ENCODE data around the gene SCYL2.

GRCh38 chr12:100229876-100230275, 37.1 kb upstream of the SCYL2 start:
- TF ChIP-seq TAF1 (IDR thresholded peaks at IDR 0.05; ENCODE audit: borderline replicate concordance, low read depth, low read length) (no peak), CTCF (IDR thresholded peaks at IDR 0.05 in 2 of 3, conservative IDR thresholded peaks at IDR 0.05 in 1 of 3; ENCODE audit: control insufficient read depth in 2 of 3, extremely low read depth in 1 of 3, insufficient read depth in 1 of 3, low read depth in 3 of 3, low read length in 3 of 3) (no peak), YY1 (IDR thresholded peaks at IDR 0.05; ENCODE audit: low read depth, low read length) (no peak), ATF3 (IDR thresholded peaks at IDR 0.05; ENCODE audit: borderline replicate concordance, extremely low read depth, low read depth, low read length) (no peak), FOXM1 (IDR thresholded peaks at IDR 0.05; ENCODE audit: low read depth, low read length) (no peak), HDAC2 (IDR thresholded peaks at IDR 0.05) (no peak), ZBTB33 (IDR thresholded peaks at IDR 0.05) (no peak), REST (IDR thresholded peaks at IDR 0.05; ENCODE audit: low read depth, low read length) (no peak), ZNF274 (IDR thresholded peaks at IDR 0.05; ENCODE audit: insufficient read depth, insufficient read length) (no peak), TCF7 (IDR thresholded peaks at IDR 0.05; ENCODE audit: borderline replicate concordance) (no peak), NR2F1 (conservative IDR thresholded peaks at IDR 0.05) (no peak), EGR1 (IDR thresholded peaks at IDR 0.05; ENCODE audit: borderline replicate concordance in 1 of 2, low read depth in 2 of 2, low read length in 2 of 2) (no peak), ZNF207 (IDR thresholded peaks at IDR 0.05; ENCODE audit: borderline replicate concordance) (no peak)

Measured in GM12878 (cell line).